OCI-LY7 (cell line): ENCODE measurements around the gene SH2D3C. TPM values are rescaled to one million over a fixed set of nuclear protein-coding genes. Genes with fewer than 3 reads are reported as not detected.

Experiments used
- BruUV-seq: library from RNA; stranded (reverse); fragments of 400-500 nt; replicated peaks from 2 replicates; lab custom pipeline; 2021; lab: Mats Ljungman, UMichigan
- CTCF ChIA-PET: fragments of 300-600 bp; sonication (Branson Sonifier 250); formaldehyde crosslinking; loops from one replicate; lab custom pipeline; 2022; ENCODE audit warnings: antibody characterized with exemption; ENCODE audit not compliant: unreplicated experiment; lab: Charles Lee
- POLR2A ChIA-PET: fragments of 300-600 bp; sonication (Branson Sonifier 250); formaldehyde crosslinking; loops from one replicate; lab custom pipeline; 2022; ENCODE audit warnings: antibody characterized with exemption; lab: Charles Lee
- DNase-seq: peaks from one replicate; pipeline ENCODE4 v3.0.0-alpha.2; 2015; ENCODE audit warnings: low spot score
- H2AFZ ChIP-seq: fragments of 200-600 bp; sonication (generic), shearing (Covaris generic); 2 replicates; pipeline ENCODE4 v1.6.1; 2014; ENCODE audit warnings: mild to moderate bottlenecking, antibody characterized with exemption, low read length, moderate library complexity
- H3K27ac ChIP-seq: fragments of 200-600 bp; sonication (generic); 2 replicates; pipeline ENCODE4 v1.5.1; 2014; ENCODE audit warnings: mixed run types, low read depth, mild to moderate bottlenecking, moderate library complexity, low read length, inconsistent platforms; ENCODE audit not compliant: poor library complexity, severe bottlenecking
- H3K36me3 ChIP-seq: fragments of 200-600 bp; sonication (generic); 2 replicates; pipeline ENCODE4 v1.6.1; 2014; ENCODE audit warnings: mild to moderate bottlenecking, antibody characterized with exemption, low read length, moderate library complexity, mixed read lengths; ENCODE audit not compliant: insufficient read depth
- H3K4me1 ChIP-seq: fragments of 200-600 bp; sonication (generic); 2 replicates; pipeline ENCODE4 v1.5.1; 2014; ENCODE audit warnings: mild to moderate bottlenecking, low read length; ENCODE audit not compliant: insufficient read depth, poor library complexity, severe bottlenecking
- H3K4me2 ChIP-seq: fragments of 200-600 bp; sonication (generic); 2 replicates; pipeline ENCODE4 v1.6.1; 2014; ENCODE audit warnings: mild to moderate bottlenecking, low read length
- H3K4me3 ChIP-seq: fragments of 200-600 bp; sonication (generic); 2 replicates; pipeline ENCODE4 v1.5.1; 2014; ENCODE audit warnings: mild to moderate bottlenecking, low read depth, low read length; ENCODE audit not compliant: poor library complexity, severe bottlenecking
- H3K79me2 ChIP-seq: fragments of 200-600 bp; sonication (generic); 2 replicates; pipeline ENCODE4 v1.6.1; 2016; ENCODE audit warnings: low read depth, mild to moderate bottlenecking, low read length, moderate library complexity, mixed read lengths; ENCODE audit not compliant: insufficient read depth
- H3K9me2 ChIP-seq: fragments of 200-600 bp; sonication (generic); 2 replicates; pipeline ENCODE4 v1.6.1; 2016; ENCODE audit warnings: mild to moderate bottlenecking, low read length, mixed read lengths; ENCODE audit not compliant: insufficient read depth
- H3K9me3 ChIP-seq: fragments of 200-600 bp; sonication (generic); 2 replicates; pipeline ENCODE4 v1.6.1; 2014; ENCODE audit warnings: mild to moderate bottlenecking, mixed run types, low read length, mixed read lengths
- H4K20me1 ChIP-seq: fragments of 200-600 bp; sonication (generic); 2 replicates; pipeline ENCODE4 v1.6.1; 2014; ENCODE audit warnings: mild to moderate bottlenecking, antibody characterized with exemption, low read length, moderate library complexity, mixed read lengths; ENCODE audit not compliant: insufficient read depth
- CTCF ChIP-seq: fragments of 200-600 bp; sonication (generic); conservative IDR thresholded peaks from 2 replicates; pipeline ENCODE4 v1.5.1; 2014; ENCODE audit warnings: mild to moderate bottlenecking, antibody characterized with exemption, low read length, moderate library complexity, mixed read lengths
- EZH2phosphoT487 ChIP-seq: fragments of 200-600 bp; sonication (generic); IDR thresholded peaks from 2 replicates; pipeline ENCODE4 v1.6.1; 2018; ENCODE audit warnings: low read depth, borderline replicate concordance, mild to moderate bottlenecking, mixed run types, antibody characterized with exemption, low read length, moderate library complexity, mixed read lengths
- intact Hi-C: fragments of 100-400 bp; cut with micrococcal nuclease; formaldehyde crosslinking; loops from one replicate; pipeline ENCODE4 v1.10.0; 2022; ENCODE audit not compliant: unreplicated experiment
- total RNA-seq, 2 experiments: library from RNA; depleted of rRNA in 1 of 2; stranded (reverse); fragments of >200 nt in 1 of 2; shearing (Covaris generic) in 1 of 2; gene quantifications; 2 replicates each; pipeline ENCODE4 v1.2.3, GENCODE V29; 2014 to 2022

The SH2D3C gene
- total RNA-seq, 2 experiments from 2014 or later, result 40.0 to 45.7 TPM

- ChIA-PET POLR2A (interaction anchor here (0.6 to 0.7 kb wide), 3 partner anchors 48 to 984 kb away, joined by 3 to 4 read pairs (median 3); no protein-coding TSS in a partner anchor), CTCF (no interaction called here)
- H3K79me2 ChIP-seq, result no peaks in the 10 kb centered on the region
- no peak overlapping the region for H2AFZ ChIP-seq
- no peak overlapping the region for H3K4me3 ChIP-seq
- intact Hi-C loops, result no loop called here
- H3K36me3 ChIP-seq, result peaks cover 13% of the 10 kb centered on the region; the same call in 1 of the 2 replicates
- no peaks in the 10 kb centered on the region for H3K9me3 ChIP-seq
- H3K4me2 ChIP-seq, result no peak overlapping the region
- H3K27ac ChIP-seq, result no peak overlapping the region
- no peaks in the 10 kb centered on the region for H4K20me1 ChIP-seq
- DNase-seq, result no peak
- no peaks in the 10 kb centered on the region for H3K4me1 ChIP-seq
- BruUV-seq, result no TSS peak
- H3K9me2 ChIP-seq, result no peaks in the 10 kb centered on the region
- TF ChIP-seq EZH2phosphoT487 (no peak), CTCF (no peak)
These were observed 22.2 kb downstream of the SH2D3C start for GRCh38 chr9:127756233-127756632.

- POLR2A ChIA-PET, result no interaction called here
- no peaks in the 10 kb centered on the region for H3K79me2 ChIP-seq
These were observed 23.1 kb downstream of the SH2D3C start for GRCh38 chr9:127755061-127756060.

More at GRCh38 chr9:127755061-127756060, 23.1 kb downstream of the SH2D3C start:
- peaks cover 17% of the 10 kb centered on the region; the same call in 1 of the 2 replicates for H3K36me3 ChIP-seq
- H4K20me1 ChIP-seq, result no peaks in the 10 kb centered on the region
- H3K27ac ChIP-seq, result no peak overlapping the region
- TF ChIP-seq EZH2phosphoT487 (no peak), CTCF (no peak)
- H3K9me2 ChIP-seq, result no peaks in the 10 kb centered on the region
- H3K4me2 ChIP-seq, result no peak overlapping the region
- CTCF ChIA-PET, result no interaction called here
- no peak overlapping the region for H3K4me3 ChIP-seq
- intact Hi-C loops, result no loop called here
- no peak for DNase-seq
- H3K9me3 ChIP-seq, result no peaks in the 10 kb centered on the region
- H2AFZ ChIP-seq, result no peak overlapping the region
- H3K4me1 ChIP-seq, result no peaks in the 10 kb centered on the region
- BruUV-seq, result no TSS peak
